PFSK-1 (cell line): ENCODE data around the gene MTX1.

Source experiments
- FOXP2 ChIP-seq: optimal IDR thresholded peaks from 2 replicates; pipeline ENCODE3; 2011; ENCODE audit warnings: borderline replicate concordance, control low read depth, inconsistent platforms; ENCODE audit not compliant: insufficient read depth; ENCODE audit errors: extremely low read length, extremely low read depth
- POLR2AphosphoS5 ChIP-seq: IDR thresholded peaks from 2 replicates; pipeline ENCODE4 v1.6.1; 2012; ENCODE audit warnings: low read depth, mild to moderate bottlenecking, control low read depth, low read length, moderate library complexity
- REST ChIP-seq, 2 experiments: IDR thresholded peaks; 2 replicates each; pipeline versions ENCODE4 v1.6.1 to v1.8.0; 2011 to 2012; ENCODE audit warnings: low read depth in 2 of 2, low read length in 2 of 2, control low read depth in 1 of 2, inconsistent platforms in 1 of 2, mild to moderate bottlenecking in 1 of 2, moderate library complexity in 1 of 2; ENCODE audit not compliant: insufficient read depth in 1 of 2
- SIN3A ChIP-seq: IDR thresholded peaks from 2 replicates; pipeline ENCODE4 v1.6.1; 2012; ENCODE audit warnings: mild to moderate bottlenecking, low read length, moderate library complexity, borderline replicate concordance; ENCODE audit not compliant: insufficient read depth
- TAF1 ChIP-seq: IDR thresholded peaks from 2 replicates; pipeline ENCODE4 v1.6.1; 2012; ENCODE audit warnings: low read length, control low read depth, borderline replicate concordance; ENCODE audit not compliant: insufficient read depth

MTX1 gene

GRCh38 chr1:155228096-155228427, 19.6 kb downstream of the MTX1 start:
- TF ChIP-seq FOXP2, result no peak
- no peak for TF ChIP-seq TAF1
- TF ChIP-seq REST (IDR thresholded peaks at IDR 0.05; ENCODE audit: insufficient read depth in 1 of 2, low read depth in 2 of 2, low read length in 2 of 2), result no peak
- no peak for TF ChIP-seq POLR2AphosphoS5
- TF ChIP-seq SIN3A, result no peak

- no peak for TF ChIP-seq TAF1
Observed at GRCh38 chr1:155236451-155236850, 28.0 kb downstream of the MTX1 start.

- TF ChIP-seq SIN3A (peak; percentile 99), FOXP2 (no peak), TAF1 (peak; percentile 41; the same call in 1 of the 2 replicates)
Observed at GRCh38 chr1:155241069-155241679, 32.7 kb downstream of the MTX1 start.

- TF ChIP-seq REST (IDR thresholded peaks at IDR 0.05; ENCODE audit: insufficient read depth in 1 of 2, low read depth in 2 of 2, low read length in 2 of 2) (peak; percentile 50 to 74; a peak in 3 of 4 replicates), TAF1 (no peak), SIN3A (no peak)
Observed at GRCh38 chr1:155241841-155242264, 33.4 kb downstream of the MTX1 start.

GRCh38 chr1:155242805-155243358, 34.4 kb downstream of the MTX1 start:
- TF ChIP-seq TAF1 (no peak), SIN3A (no peak), POLR2AphosphoS5 (no peak), REST (IDR thresholded peaks at IDR 0.05; ENCODE audit: insufficient read depth in 1 of 2, low read depth in 2 of 2, low read length in 2 of 2) (no peak), FOXP2 (no peak)

- TF ChIP-seq FOXP2 (peak; percentile 41), REST (IDR thresholded peaks at IDR 0.05; ENCODE audit: insufficient read depth in 1 of 2, low read depth in 2 of 2, low read length in 2 of 2) (peak; percentile 45 to 53; a peak in 2 of 4 replicates), TAF1 (peak; percentile 87; the same call in 1 of the 2 replicates), POLR2AphosphoS5 (peak; percentile 99), SIN3A (peak; percentile 62; the same call in 1 of the 2 replicates)
Observed at GRCh38 chr1:155244368-155245162, 36.1 kb downstream of the MTX1 start.
